Sigmoid colon (tissue), 4 donors: Measurements from ENCODE around the gene POLR1A.

Experiments
- EP300 ChIP-seq, 4 donors: sonication (generic); formaldehyde crosslinking; IDR thresholded peaks; one replicate each; pipeline ENCODE4 v1.6.1; 2017; ENCODE audit warnings: antibody characterized with exemption in 4 of 4
- POLR2A ChIP-seq, 2 donors: fragments of 450-650 bp; IDR thresholded peaks; one replicate each; pipeline ENCODE4 v1.6.1; 2016; ENCODE audit warnings: antibody characterized with exemption in 2 of 2, mild to moderate bottlenecking in 2 of 2, moderate library complexity in 2 of 2
- TF ChIP-seq, protein P1 (sequence below), 4 experiments: fragments of 450-650 bp in 3 of 4; fragments of 200-600 bp in 1 of 4; IDR thresholded peaks; one replicate each; pipeline ENCODE4 v1.5.1; 2016 to 2019; ENCODE audit warnings: antibody characterized with exemption in 4 of 4, mild to moderate bottlenecking in 3 of 4, moderate library complexity in 2 of 4

DNA sequence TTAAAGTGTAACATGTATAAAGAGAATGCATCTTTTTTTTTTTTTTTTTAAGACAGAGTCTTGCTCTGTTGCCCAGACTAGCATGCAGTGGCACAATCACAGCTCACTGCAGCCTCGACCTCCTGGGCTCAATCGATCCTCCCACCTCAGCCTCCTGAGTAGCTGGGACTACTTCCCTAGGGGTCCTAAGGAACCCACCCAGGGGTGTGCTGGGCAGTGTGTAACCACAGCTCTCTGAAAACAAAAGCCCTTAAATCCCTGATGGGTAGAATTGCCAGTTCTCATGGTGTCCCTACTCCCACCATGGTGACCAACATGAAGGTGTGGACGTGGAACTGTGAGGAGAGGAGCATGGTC lies 111.3 kb downstream of the POLR1A start:
- TF ChIP-seq, protein P1, sequence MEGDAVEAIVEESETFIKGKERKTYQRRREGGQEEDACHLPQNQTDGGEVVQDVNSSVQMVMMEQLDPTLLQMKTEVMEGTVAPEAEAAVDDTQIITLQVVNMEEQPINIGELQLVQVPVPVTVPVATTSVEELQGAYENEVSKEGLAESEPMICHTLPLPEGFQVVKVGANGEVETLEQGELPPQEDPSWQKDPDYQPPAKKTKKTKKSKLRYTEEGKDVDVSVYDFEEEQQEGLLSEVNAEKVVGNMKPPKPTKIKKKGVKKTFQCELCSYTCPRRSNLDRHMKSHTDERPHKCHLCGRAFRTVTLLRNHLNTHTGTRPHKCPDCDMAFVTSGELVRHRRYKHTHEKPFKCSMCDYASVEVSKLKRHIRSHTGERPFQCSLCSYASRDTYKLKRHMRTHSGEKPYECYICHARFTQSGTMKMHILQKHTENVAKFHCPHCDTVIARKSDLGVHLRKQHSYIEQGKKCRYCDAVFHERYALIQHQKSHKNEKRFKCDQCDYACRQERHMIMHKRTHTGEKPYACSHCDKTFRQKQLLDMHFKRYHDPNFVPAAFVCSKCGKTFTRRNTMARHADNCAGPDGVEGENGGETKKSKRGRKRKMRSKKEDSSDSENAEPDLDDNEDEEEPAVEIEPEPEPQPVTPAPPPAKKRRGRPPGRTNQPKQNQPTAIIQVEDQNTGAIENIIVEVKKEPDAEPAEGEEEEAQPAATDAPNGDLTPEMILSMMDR (IDR thresholded peaks at IDR 0.05): no peak
- TF ChIP-seq POLR2A (IDR thresholded peaks at IDR 0.05) (no peak), EP300 (IDR thresholded peaks at IDR 0.05) (no peak)
